Mesenchymal stem cell (in vitro differentiated cells and primary cell): Measurements from ENCODE around the gene KCNN3.
A peak's percentile ranks its signal among the peaks of the same experiment; 100 is the strongest.

Experiments used
- DNase-seq: peaks from one replicate; pipeline ENCODE4 v3.0.0-alpha.2; 2013
- H2AFZ ChIP-seq: one replicate; pipeline ENCODE4 v1.6.1; 2013; ENCODE audit warnings: low read depth, mild to moderate bottlenecking, control low read depth, inconsistent platforms, low read length, moderate library complexity
- H2AK5ac ChIP-seq: 2 replicates; pipeline ENCODE4 v1.6.1; 2013; ENCODE audit warnings: low read length, moderate library complexity, mild to moderate bottlenecking, inconsistent platforms; ENCODE audit not compliant: severe bottlenecking
- H2BK120ac ChIP-seq: one replicate; pipeline ENCODE4 v1.6.1; 2013; ENCODE audit warnings: low read depth, mild to moderate bottlenecking, inconsistent platforms, low read length, moderate library complexity
- H2BK12ac ChIP-seq, 2 experiments: one replicate each; pipeline ENCODE4 v1.6.1; 2013; ENCODE audit warnings: inconsistent platforms in 2 of 2, low read length in 2 of 2, mild to moderate bottlenecking in 2 of 2, moderate library complexity in 2 of 2, control low read depth in 1 of 2
- H2BK15ac ChIP-seq: one replicate; pipeline ENCODE4 v1.6.1; 2013; ENCODE audit warnings: mild to moderate bottlenecking, low read depth, inconsistent platforms; ENCODE audit not compliant: poor library complexity, severe bottlenecking
- H2BK5ac ChIP-seq: 2 replicates; pipeline ENCODE4 v1.6.1; 2013; ENCODE audit warnings: low read depth, mild to moderate bottlenecking, low read length, control low read depth, inconsistent platforms; ENCODE audit not compliant: poor library complexity, severe bottlenecking
- H3K14ac ChIP-seq, 2 experiments: one replicate each; pipeline ENCODE4 v1.6.1; 2013; ENCODE audit warnings: inconsistent platforms in 2 of 2, low read length in 2 of 2, control low read depth in 1 of 2, mild to moderate bottlenecking in 1 of 2, moderate library complexity in 1 of 2
- H3K18ac ChIP-seq, 2 experiments: one replicate each; pipeline ENCODE4 v1.6.1; 2013; ENCODE audit warnings: inconsistent platforms in 2 of 2, low read length in 2 of 2, control low read depth in 1 of 2, low read depth in 1 of 2, mild to moderate bottlenecking in 1 of 2
- H3K23ac ChIP-seq, 2 experiments: one replicate each; pipeline ENCODE4 v1.6.1; 2013; ENCODE audit warnings: inconsistent platforms in 2 of 2, low read length in 2 of 2, mild to moderate bottlenecking in 2 of 2, moderate library complexity in 2 of 2, control low read depth in 1 of 2
- H3K27ac ChIP-seq: 2 replicates; pipeline ENCODE4 v1.5.1; 2013; ENCODE audit warnings: mild to moderate bottlenecking, moderate library complexity, low read length, control low read depth, inconsistent platforms; ENCODE audit not compliant: poor library complexity, severe bottlenecking
- H3K27me3 ChIP-seq, 2 experiments: 2 replicates each; pipeline versions ENCODE4 v1.6.1 to v1.7.0; 2013; ENCODE audit warnings: low read length in 2 of 2, mild to moderate bottlenecking in 2 of 2, moderate library complexity in 2 of 2, control low read depth in 1 of 2, inconsistent platforms in 1 of 2; ENCODE audit not compliant: control insufficient read depth in 1 of 2, insufficient read depth in 1 of 2
- H3K36me3 ChIP-seq, 2 experiments: 2 replicates each; pipeline versions ENCODE4 v1.6.1 to v1.7.0; 2013; ENCODE audit warnings: low read length in 2 of 2, control low read depth in 1 of 2, inconsistent platforms in 1 of 2, low read depth in 1 of 2, mild to moderate bottlenecking in 1 of 2; ENCODE audit not compliant: insufficient read depth in 2 of 2, control insufficient read depth in 1 of 2
- H3K4ac ChIP-seq, 2 experiments: one replicate each; pipeline ENCODE4 v1.6.1; 2013; ENCODE audit warnings: inconsistent platforms in 2 of 2, low read length in 2 of 2, mild to moderate bottlenecking in 2 of 2, moderate library complexity in 2 of 2, control low read depth in 1 of 2, low read depth in 1 of 2
- H3K4me1 ChIP-seq: 2 replicates; pipeline ENCODE4 v1.6.1; 2013; ENCODE audit warnings: low read depth, low read length, control low read depth; ENCODE audit not compliant: control insufficient read depth, insufficient read depth
- H3K4me2 ChIP-seq: 2 replicates; pipeline ENCODE4 v1.6.1; 2013; ENCODE audit warnings: low read length, mild to moderate bottlenecking, inconsistent platforms; ENCODE audit not compliant: poor library complexity, severe bottlenecking
- H3K4me3 ChIP-seq, 2 experiments: 2 replicates each; pipeline versions ENCODE4 v1.5.1 to v1.7.0; 2013; ENCODE audit warnings: low read length in 2 of 2, mild to moderate bottlenecking in 2 of 2, control low read depth in 1 of 2, low read depth in 1 of 2; ENCODE audit not compliant: insufficient read depth in 1 of 2
- H3K79me1 ChIP-seq: replicated peaks from 2 replicates; pipeline ENCODE4 v1.6.1; 2013; ENCODE audit warnings: mild to moderate bottlenecking, control low read depth, low read length, inconsistent platforms; ENCODE audit not compliant: poor library complexity, severe bottlenecking
- H3K9ac ChIP-seq: 2 replicates; pipeline ENCODE4 v1.7.0; 2013; ENCODE audit warnings: mild to moderate bottlenecking, low read length, moderate library complexity
- H3K9me3 ChIP-seq: 2 replicates; pipeline ENCODE4 v1.7.0; 2013; ENCODE audit warnings: mild to moderate bottlenecking, low read length; ENCODE audit not compliant: control insufficient read depth
- H4K8ac ChIP-seq: one replicate; pipeline ENCODE4 v1.6.1; 2013; ENCODE audit warnings: inconsistent platforms, mild to moderate bottlenecking, low read length, moderate library complexity
- H4K91ac ChIP-seq: one replicate; pipeline ENCODE4 v1.6.1; 2013; ENCODE audit warnings: mild to moderate bottlenecking, low read length, inconsistent platforms
- WGBS: methylation state at CpG from one replicate; pipeline ENCODE4 v1.1.7; 2013; ENCODE audit warnings: mixed read lengths; 5-methylcytosine and 5-hydroxymethylcytosine counted together

KCNN3 gene

GRCh38 chr1:154838461-154838860 lies 31.6 kb downstream of the KCNN3 start:
- 84% methylated on average over 9 of the region's 11 CpGs for WGBS
- no peaks in the 10 kb centered on the region for H3K36me3 ChIP-seq

GRCh38 chr1:154837672-154838171 lies 32.4 kb downstream of the KCNN3 start:
- Histone ChIP-seq H4K8ac (peak overlapping the region; percentile 66), H3K79me1 (no peaks in the 10 kb centered on the region), H3K4me3 (no peak overlapping the region), H4K91ac (peak overlapping the region; percentile 65), H3K27me3 (peaks cover 52 to 73% of the 10 kb centered on the region in 2 experiments), H2AK5ac (no peak overlapping the region), H3K4ac (peak overlapping the region; percentile 59 to 79), H2BK5ac (no peak overlapping the region), H3K18ac (peak overlapping the region; percentile 35 to 75), H2BK15ac (peak overlapping the region; percentile 60), H3K4me2 (no peak overlapping the region), H3K9ac (no peak overlapping the region), H3K9me3 (no peaks in the 10 kb centered on the region), H3K27ac (no peak overlapping the region), H2AFZ (peak overlapping the region; percentile 7), H3K4me1 (peaks cover 3% of the 10 kb centered on the region), H2BK120ac (no peak overlapping the region), H3K14ac (peak overlapping the region in 1 of 2 experiments; percentile 86), H2BK12ac (peak overlapping the region; percentile 83 to 84), H3K23ac (peak overlapping the region in 1 of 2 experiments; percentile 37), H3K36me3 (no peaks in the 10 kb centered on the region)
- WGBS: 49% methylated on average over 13 of the region's 13 CpGs
- peak; percentile 80 for DNase-seq

More at GRCh38 chr1:154838461-154838860, 31.6 kb downstream of the KCNN3 start:
- Histone ChIP-seq H2BK120ac (peak overlapping the region; percentile 45), H3K4me1 (peaks cover 3% of the 10 kb centered on the region), H3K27me3 (peaks cover 45 to 73% of the 10 kb centered on the region in 2 experiments), H3K14ac (no peak overlapping the region), H3K18ac (peak overlapping the region; percentile 7 to 15), H3K27ac (no peak overlapping the region), H2AK5ac (no peak overlapping the region), H3K9me3 (no peaks in the 10 kb centered on the region), H2BK5ac (no peak overlapping the region), H3K9ac (no peak overlapping the region), H2AFZ (no peak overlapping the region), H4K91ac (peak overlapping the region; percentile 78), H3K23ac (no peak overlapping the region), H3K4me3 (no peak overlapping the region), H3K4me2 (no peak overlapping the region), H3K4ac (peak overlapping the region; percentile 3 to 79), H3K79me1 (no peaks in the 10 kb centered on the region), H2BK15ac (no peak overlapping the region), H2BK12ac (peak overlapping the region; percentile 37 to 78), H4K8ac (peak overlapping the region; percentile 62)
- no peak for DNase-seq

GRCh38 chr1:154837034-154837671 lies 32.9 kb downstream of the KCNN3 start:
- H3K9ac ChIP-seq: no peak overlapping the region
- no peak overlapping the region for H2BK15ac ChIP-seq
- H3K9me3 ChIP-seq: no peaks in the 10 kb centered on the region
- no peak overlapping the region for H3K27ac ChIP-seq
- no peak overlapping the region for H4K91ac ChIP-seq
- H3K4ac ChIP-seq: no peak overlapping the region
- H3K4me1 ChIP-seq: peaks cover 3% of the 10 kb centered on the region
- no peak overlapping the region for H3K23ac ChIP-seq
- no peak overlapping the region for H2BK120ac ChIP-seq
- peak overlapping the region in 1 of 2 experiments; percentile 84 for H2BK12ac ChIP-seq
- H4K8ac ChIP-seq: no peak overlapping the region
- no peak overlapping the region for H2AK5ac ChIP-seq
- WGBS: 83% methylated on average over 10 of the region's 13 CpGs
- no peaks in the 10 kb centered on the region for H3K79me1 ChIP-seq
- H3K36me3 ChIP-seq: no peaks in the 10 kb centered on the region
- H3K27me3 ChIP-seq: peaks cover 54 to 77% of the 10 kb centered on the region in 2 experiments
- H3K14ac ChIP-seq: no peak overlapping the region
- no peak overlapping the region for H3K4me3 ChIP-seq
- no peak overlapping the region for H2BK5ac ChIP-seq
- no peak overlapping the region for H3K4me2 ChIP-seq
- H2AFZ ChIP-seq: peak overlapping the region; percentile 7
- DNase-seq: no peak
- H3K18ac ChIP-seq: peak overlapping the region in 1 of 2 experiments; percentile 35

DNA sequence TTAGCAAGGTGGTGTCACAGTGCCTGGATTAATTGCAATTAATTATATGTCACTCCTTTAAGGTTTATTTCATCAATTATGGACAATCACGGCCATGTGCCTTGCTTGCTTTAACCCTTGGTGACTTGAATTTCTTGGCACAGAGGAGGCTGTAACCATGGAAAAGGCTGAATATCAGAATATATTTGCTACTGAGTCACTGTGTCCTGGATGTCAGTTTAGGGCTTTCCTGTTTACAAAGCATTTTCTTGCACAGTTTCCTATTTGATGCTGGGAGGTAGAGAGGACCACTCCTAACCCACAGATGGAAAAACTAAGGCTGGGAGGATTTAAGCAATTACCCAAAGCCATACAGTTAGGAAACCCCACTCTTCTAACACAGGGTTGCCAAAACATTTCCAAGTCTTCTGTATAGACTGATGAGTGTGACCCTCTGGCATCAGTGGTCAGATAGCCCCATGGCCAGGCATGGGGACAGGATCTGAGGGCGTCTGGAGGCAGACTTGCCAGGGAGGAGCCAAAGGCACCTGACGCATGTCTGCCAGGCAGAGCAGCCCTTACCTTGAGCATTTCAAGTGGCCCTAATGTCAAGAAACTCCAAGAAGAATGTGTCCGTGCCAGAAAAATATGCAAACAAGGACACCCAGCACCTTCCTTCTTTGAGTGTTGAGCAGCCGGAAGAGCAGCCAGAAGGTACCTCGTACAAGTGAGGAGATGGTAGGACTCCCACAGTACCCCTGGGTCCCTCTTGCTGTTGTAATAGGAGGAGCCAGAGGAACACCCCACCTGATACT lies 34.4 kb downstream of the KCNN3 start:
- H3K79me1 ChIP-seq: no peaks in the 10 kb centered on the region
- no peak overlapping the region for H3K4me3 ChIP-seq
- no peak overlapping the region for H4K8ac ChIP-seq
- H3K4me1 ChIP-seq: peaks cover 2% of the 10 kb centered on the region
- H4K91ac ChIP-seq: no peak overlapping the region
- H2AK5ac ChIP-seq: no peak overlapping the region
- peaks cover 62 to 82% of the 10 kb centered on the region in 2 experiments for H3K27me3 ChIP-seq
- no peak overlapping the region for H3K27ac ChIP-seq
- WGBS: 80% methylated on average over 6 of the region's 6 CpGs
- peak overlapping the region in 1 of 2 experiments; percentile 29 for H3K4ac ChIP-seq
- H3K36me3 ChIP-seq: no peaks in the 10 kb centered on the region
- H3K23ac ChIP-seq: no peak overlapping the region
- H3K4me2 ChIP-seq: no peak overlapping the region
- no peak overlapping the region for H3K18ac ChIP-seq
- no peaks in the 10 kb centered on the region for H3K9me3 ChIP-seq
- no peak overlapping the region for H2BK5ac ChIP-seq
- peak overlapping the region; percentile 54 for H2BK15ac ChIP-seq
- H2BK120ac ChIP-seq: no peak overlapping the region
- no peak overlapping the region for H2AFZ ChIP-seq
- H3K9ac ChIP-seq: no peak overlapping the region
- no peak overlapping the region for H3K14ac ChIP-seq
- H2BK12ac ChIP-seq: peak overlapping the region in 1 of 2 experiments; percentile 80
- DNase-seq: peak; percentile 33
